Smooth muscle cell of the umbilical artery (primary cell): ENCODE measurements around the gene NPR2. TPM values are rescaled to one million over a fixed set of nuclear protein-coding genes. Genes with fewer than 3 reads are reported as not detected.

Source experiments
- total RNA-seq: library from RNA; depleted of rRNA; stranded (reverse); fragments of >200 nt; gene quantifications from 2 replicates; pipeline ENCODE4 v1.2.3, GENCODE V29; 2014

The NPR2 gene
- 30.6 and 38.0 TPM in 2 replicates for total RNA-seq

GRCh38 chr9:35791297-35791921 is at the start of gene NPR2:
TSS of gene NPR2 (plus strand) at chr9:35791591. CDS start at chr9:35792409, 818 bp downstream.

GRCh38 chr9:35748858-35749514 is 42.4 kb upstream of the NPR2 start, which contains the start of the genes GBA2 and RGP1:
TSS of gene GBA2 (minus strand) at chr9:35749228. CDS start at chr9:35748704, 524 bp downstream.
TSS of gene RGP1 (plus strand) at chr9:35749287. CDS start at chr9:35749756, 469 bp downstream.

GRCh38 chr9:35754264-35754663 is 37.1 kb upstream of the NPR2 start, which contains the start of gene MSMP:
TSS of gene MSMP (minus strand) at chr9:35754276. CDS start at chr9:35754129, 147 bp downstream.

GRCh38 chr9:35812025-35812602 is 20.7 kb downstream of the NPR2 start, which contains the start of gene SPAG8:
TSS of gene SPAG8 (minus strand) at chr9:35812262. CDS start at chr9:35812147, 115 bp downstream.

GRCh38 chr9:35814841-35815543 is 23.6 kb downstream of the NPR2 start, which contains the start of gene HINT2:
TSS of gene HINT2 (minus strand) at chr9:35815042. CDS start at chr9:35814979, 63 bp downstream.

GRCh38 chr9:35828716-35829083 is 37.3 kb downstream of the NPR2 start, which contains the start of gene FAM221B:
TSS of gene FAM221B (minus strand) at chr9:35828732. CDS start at chr9:35826161, 2,571 bp downstream.

GRCh38 chr9:35829084-35829763 is 37.8 kb downstream of the NPR2 start, which contains the start of gene TMEM8B:
TSS of gene TMEM8B (plus strand) at chr9:35829228. CDS start at chr9:35829448, 220 bp downstream.

Other genes with a start within 250 kb of the NPR2 start
- 11.9 and 12.2 TPM in 2 replicates for gene TESK1, start 186.3 kb upstream of the NPR2 start, total RNA-seq
- gene CD72, start 173.2 kb upstream of the NPR2 start, total RNA-seq = 0.32 and 1.2 TPM in 2 replicates
- not detected in 2 replicates for gene SIT1, start 140.7 kb upstream of the NPR2 start, total RNA-seq
- gene RMRP, start 133.6 kb upstream of the NPR2 start, total RNA-seq = 680 and 5,299 TPM in 2 replicates
- 9.2 and 13.7 TPM in 2 replicates for gene CCDC107, start 133.3 kb upstream of the NPR2 start, total RNA-seq
- gene ARHGEF39, start 126.4 kb upstream of the NPR2 start, total RNA-seq = 0.30 and 0.92 TPM in 2 replicates
- 3.6 and 8.1 TPM in 2 replicates for gene CA9, start 117.7 kb upstream of the NPR2 start, total RNA-seq
- gene TPM2, start 101.7 kb upstream of the NPR2 start, total RNA-seq = 1,294 and 1,826 TPM in 2 replicates
- 548 and 1,223 TPM in 2 replicates for gene TLN1, start 59.4 kb upstream of the NPR2 start, total RNA-seq
- 97.4 and 118 TPM in 2 replicates for gene CREB3, start 58.9 kb upstream of the NPR2 start, total RNA-seq
- 23.5 and 31.0 TPM in 2 replicates for gene GBA2, start 42.4 kb upstream of the NPR2 start, total RNA-seq
- gene RGP1, start 42.3 kb upstream of the NPR2 start, total RNA-seq = 12.5 and 21.2 TPM in 2 replicates
- gene MSMP, start 37.3 kb upstream of the NPR2 start, total RNA-seq = 0.30 and 0.55 TPM in 2 replicates
- 0.55 and 1.2 TPM in 2 replicates for gene SPAG8, start 20.7 kb downstream of the NPR2 start, total RNA-seq
- 7.5 and 11.9 TPM in 2 replicates for gene HINT2, start 23.5 kb downstream of the NPR2 start, total RNA-seq
- not detected in 2 replicates for gene FAM221B, start 37.1 kb downstream of the NPR2 start, total RNA-seq
- gene TMEM8B, start 37.6 kb downstream of the NPR2 start, total RNA-seq = 2.7 and 6.2 TPM in 2 replicates
- gene OR13J1, start 78.8 kb downstream of the NPR2 start, total RNA-seq = not detected in 2 replicates
- gene HRCT1, start 114.6 kb downstream of the NPR2 start, total RNA-seq = 0.30 and 0.51 TPM in 2 replicates
- gene SPAAR, start 117.9 kb downstream of the NPR2 start, total RNA-seq = 0.14 TPM in 1 of 2 replicates, not detected in the other
- not detected in 2 replicates for gene OR2S2, start 166.6 kb downstream of the NPR2 start, total RNA-seq
- gene RECK, start 245.3 kb downstream of the NPR2 start, total RNA-seq = 54.0 and 66.6 TPM in 2 replicates